HG03442 (cell line): Measurements from ENCODE around the gene DCLK1.

ENCODE experiments used
- ATAC-seq: cut with Tn5 transposase; IDR thresholded peaks from one replicate; pipeline ENCODE4 v1.9.1; 2021; ENCODE audit warnings: mild to moderate bottlenecking, moderate library complexity; ENCODE audit not compliant: unreplicated experiment

DCLK1 gene

GRCh38 chr13:35957241-35957731, 173.9 kb downstream of the DCLK1 start:
- ATAC-seq: no peak

- no peak for ATAC-seq
Measured at GRCh38 chr13:35956074-35956473, 175.1 kb downstream of the DCLK1 start.

GRCh38 chr13:35954207-35954560, 177.0 kb downstream of the DCLK1 start:
- no peak for ATAC-seq

GRCh38 chr13:35953537-35954206, 177.5 kb downstream of the DCLK1 start:
- peak; percentile 60 for ATAC-seq

GRCh38 chr13:35947315-35947714, 183.9 kb downstream of the DCLK1 start:
- no peak for ATAC-seq

GRCh38 chr13:35945368-35945767, 185.8 kb downstream of the DCLK1 start:
- ATAC-seq: no peak

- no peak for ATAC-seq
Measured at GRCh38 chr13:35941374-35941773, 189.8 kb downstream of the DCLK1 start.

- ATAC-seq: no peak
Measured at GRCh38 chr13:35940734-35941133, 190.4 kb downstream of the DCLK1 start.

GRCh38 chr13:35936246-35936978, 194.8 kb downstream of the DCLK1 start:
- no peak for ATAC-seq

- ATAC-seq: peak; percentile 81
Measured at GRCh38 chr13:35930665-35931631, 200.2 kb downstream of the DCLK1 start.

GRCh38 chr13:35927567-35928021, 203.6 kb downstream of the DCLK1 start:
- ATAC-seq: no peak

- ATAC-seq: no peak
Measured at GRCh38 chr13:35926859-35927530, 204.2 kb downstream of the DCLK1 start.

GRCh38 chr13:35925669-35926068, 205.5 kb downstream of the DCLK1 start:
- ATAC-seq: no peak

- ATAC-seq: no peak
Measured at GRCh38 chr13:35923347-35923746, 207.8 kb downstream of the DCLK1 start.

- ATAC-seq: no peak
Measured at GRCh38 chr13:35920816-35921215, 210.4 kb downstream of the DCLK1 start.

- no peak for ATAC-seq
Measured at GRCh38 chr13:35917942-35918645, 213.1 kb downstream of the DCLK1 start.

GRCh38 chr13:35917252-35917941, 213.8 kb downstream of the DCLK1 start:
- ATAC-seq: peak; percentile 65

GRCh38 chr13:35916146-35916545, 215.0 kb downstream of the DCLK1 start:
- no peak for ATAC-seq

- ATAC-seq: no peak
Measured at GRCh38 chr13:35914662-35915061, 216.5 kb downstream of the DCLK1 start.
